AG04449 (cell line): ENCODE data around the gene MTG2.

Source experiments
- CTCF ChIA-PET: fragments of 350-600 bp; formaldehyde crosslinking; extraction: SDS; loops from one replicate; lab custom pipeline; 2021; ENCODE audit warnings: antibody characterized with exemption; lab: Yijun Ruan, JAX
- POLR2A ChIA-PET: fragments of 400-600, 350-600 bp; formaldehyde crosslinking; extraction: SDS; loops from one replicate; lab custom pipeline; 2020; ENCODE audit warnings: antibody characterized with exemption, inconsistent platforms; lab: Yijun Ruan, JAX
- DNase-seq: peaks from one replicate; pipeline ENCODE4 v3.0.0-alpha.2; 2010; ENCODE audit warnings: low read depth, low spot score
- H3K4me3 ChIP-seq: 2 replicates; pipeline ENCODE4 v1.5.1; 2011; ENCODE audit warnings: low read depth, mild to moderate bottlenecking, control low read depth, low read length
- TF ChIP-seq, protein P1 (sequence below): IDR thresholded peaks from one replicate; pipeline ENCODE4 v1.5.1; 2011; ENCODE audit warnings: mild to moderate bottlenecking, moderate library complexity, low read length, control low read depth, inconsistent platforms; ENCODE audit not compliant: insufficient read depth; ENCODE audit errors: missing control alignments

The MTG2 gene

DNA sequence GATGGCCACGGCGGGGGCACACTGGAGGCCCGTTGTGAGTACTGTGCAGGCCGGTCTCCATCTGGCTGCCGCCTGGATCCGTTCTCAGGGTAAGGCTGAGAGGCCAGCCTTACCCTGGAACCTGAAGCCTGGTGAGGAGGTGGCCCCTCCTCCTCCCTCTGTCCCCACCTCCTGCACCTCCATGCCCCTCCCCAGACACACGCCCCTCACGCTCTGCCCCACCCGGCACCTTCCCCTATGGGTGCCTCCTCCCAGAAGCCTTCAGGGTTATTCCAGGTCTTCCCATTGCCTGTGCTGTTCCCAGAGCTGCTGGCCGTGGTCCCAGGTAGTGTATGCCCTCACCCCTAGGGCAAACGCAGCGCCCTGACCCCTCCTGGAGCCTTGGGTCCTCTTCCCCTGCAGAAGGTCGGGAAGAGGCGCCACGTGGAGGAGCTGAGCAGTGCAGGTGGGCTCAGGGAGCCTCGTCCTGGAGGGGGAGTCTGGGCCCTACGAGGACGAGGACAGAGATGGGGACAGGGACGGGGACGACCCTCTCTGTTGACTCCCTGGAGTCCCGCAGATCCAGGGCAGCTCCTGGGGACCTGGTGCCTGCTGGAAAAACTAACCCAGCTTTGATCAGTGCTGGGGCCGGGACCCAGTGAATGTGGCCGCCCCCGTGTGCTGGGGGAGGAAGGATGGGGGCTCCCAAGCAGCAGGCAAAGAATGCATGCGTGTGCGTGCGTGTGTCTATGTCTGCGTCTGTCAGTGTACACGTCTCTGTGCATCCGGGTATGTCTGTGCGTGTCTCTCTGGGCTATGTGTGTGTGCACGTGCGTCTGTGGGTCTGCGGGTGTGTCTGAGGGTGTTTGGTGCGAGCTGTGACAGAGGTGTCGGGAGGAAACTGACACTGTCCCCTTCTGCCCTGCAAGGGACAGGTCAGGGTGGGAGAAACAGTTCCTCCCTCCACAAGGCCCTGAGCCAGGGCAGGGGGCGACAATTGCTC, 45.4 kb downstream of the MTG2 start:
- CTCF ChIA-PET = no interaction called here
- POLR2A ChIA-PET = interaction anchor here (0.6 kb wide), 1 partner anchor 10 kb away, joined by 3 read pairs; no protein-coding TSS in a partner anchor

DNA sequence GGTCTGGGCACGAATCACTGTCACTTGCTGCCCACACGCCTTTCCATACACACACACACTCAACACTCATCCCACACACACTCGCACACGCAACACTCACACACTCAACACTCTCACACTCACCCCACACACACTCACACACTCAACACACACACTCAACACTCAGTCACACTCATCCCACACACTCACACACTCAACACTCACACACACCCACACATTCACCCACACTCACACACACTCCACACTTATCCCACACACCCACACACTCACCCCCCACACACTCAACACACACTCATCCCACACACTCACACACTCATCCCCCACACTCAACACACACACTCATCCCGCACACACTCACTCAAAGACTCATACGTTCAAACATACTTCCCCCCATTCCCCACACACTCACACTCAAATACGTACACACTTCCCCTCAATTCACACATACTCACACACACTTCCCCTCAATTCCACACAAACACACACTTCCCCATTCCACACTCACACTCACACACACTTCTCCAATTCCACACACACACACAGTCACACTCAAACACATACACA, 46.2 kb downstream of the MTG2 start:
- CTCF ChIA-PET = no interaction called here
- TF ChIP-seq, protein P1, sequence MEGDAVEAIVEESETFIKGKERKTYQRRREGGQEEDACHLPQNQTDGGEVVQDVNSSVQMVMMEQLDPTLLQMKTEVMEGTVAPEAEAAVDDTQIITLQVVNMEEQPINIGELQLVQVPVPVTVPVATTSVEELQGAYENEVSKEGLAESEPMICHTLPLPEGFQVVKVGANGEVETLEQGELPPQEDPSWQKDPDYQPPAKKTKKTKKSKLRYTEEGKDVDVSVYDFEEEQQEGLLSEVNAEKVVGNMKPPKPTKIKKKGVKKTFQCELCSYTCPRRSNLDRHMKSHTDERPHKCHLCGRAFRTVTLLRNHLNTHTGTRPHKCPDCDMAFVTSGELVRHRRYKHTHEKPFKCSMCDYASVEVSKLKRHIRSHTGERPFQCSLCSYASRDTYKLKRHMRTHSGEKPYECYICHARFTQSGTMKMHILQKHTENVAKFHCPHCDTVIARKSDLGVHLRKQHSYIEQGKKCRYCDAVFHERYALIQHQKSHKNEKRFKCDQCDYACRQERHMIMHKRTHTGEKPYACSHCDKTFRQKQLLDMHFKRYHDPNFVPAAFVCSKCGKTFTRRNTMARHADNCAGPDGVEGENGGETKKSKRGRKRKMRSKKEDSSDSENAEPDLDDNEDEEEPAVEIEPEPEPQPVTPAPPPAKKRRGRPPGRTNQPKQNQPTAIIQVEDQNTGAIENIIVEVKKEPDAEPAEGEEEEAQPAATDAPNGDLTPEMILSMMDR = no peak
- no peak overlapping the region for H3K4me3 ChIP-seq
- no peak for DNase-seq
- POLR2A ChIA-PET = no interaction called here

More for the DNA sequence above, 45.4 kb downstream of the MTG2 start:
- DNase-seq = no peak
- TF ChIP-seq, protein P1 = no peak
- H3K4me3 ChIP-seq = no peak overlapping the region

DNA sequence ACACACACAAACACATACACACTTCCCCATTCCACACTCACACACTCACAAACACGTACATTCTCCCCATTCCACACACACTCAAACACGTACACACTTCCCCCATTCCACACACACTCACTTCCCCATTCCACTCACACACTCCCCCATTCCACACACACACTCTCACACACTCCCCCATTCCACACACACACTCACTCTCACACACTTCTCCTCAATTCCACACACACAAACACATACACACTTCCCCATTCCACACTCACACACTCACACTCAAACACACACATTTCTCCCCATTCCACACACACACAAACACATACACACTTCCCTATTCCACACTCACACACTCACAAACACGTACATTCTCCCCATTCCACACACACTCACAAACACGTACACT, 46.8 kb downstream of the MTG2 start:
- DNase-seq = no peak
- ChIA-PET CTCF (no interaction called here), POLR2A (no interaction called here)
- TF ChIP-seq, protein P1 = no peak
- no peak overlapping the region for H3K4me3 ChIP-seq

DNA sequence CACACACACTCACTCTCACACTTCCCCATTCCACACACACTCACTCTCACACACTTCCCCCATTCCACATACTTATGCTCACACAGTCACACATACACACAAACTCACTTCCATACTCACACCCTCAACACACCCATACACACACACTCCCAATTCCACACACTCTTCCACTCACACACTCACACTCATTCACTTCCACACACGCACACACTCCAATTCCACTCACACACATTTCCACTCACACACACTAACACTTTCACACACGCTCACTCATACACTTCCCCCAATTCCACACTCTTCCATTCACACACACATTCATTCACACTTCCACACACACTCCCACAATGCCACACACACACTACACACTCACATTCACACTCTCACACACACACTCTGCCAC, 47.4 kb downstream of the MTG2 start:
- H3K4me3 ChIP-seq = no peak overlapping the region
- ChIA-PET CTCF (no interaction called here), POLR2A (no interaction called here)
- TF ChIP-seq, protein P1 = no peak
- no peak for DNase-seq

DNA sequence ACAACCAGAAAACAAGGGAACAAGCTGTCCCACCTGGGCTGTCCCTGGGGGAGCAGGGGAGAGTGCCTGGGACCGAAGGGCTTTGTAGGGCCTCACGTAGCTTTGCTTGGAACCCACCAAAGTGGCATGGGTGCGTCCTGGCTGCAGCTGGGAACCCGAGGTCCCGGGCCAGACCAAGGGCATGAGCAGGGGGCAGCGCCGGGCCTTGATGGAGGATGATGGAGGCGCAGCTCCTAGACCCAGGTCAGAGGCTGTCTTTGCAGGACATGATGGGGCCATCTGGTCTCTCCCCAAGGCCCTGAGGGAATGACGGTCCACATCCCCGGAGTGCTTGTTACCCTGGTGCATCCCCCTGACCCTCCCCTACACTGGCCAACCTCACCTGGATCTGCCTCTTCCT, 47.9 kb downstream of the MTG2 start:
- H3K4me3 ChIP-seq = no peak overlapping the region
- POLR2A ChIA-PET = no interaction called here
- CTCF ChIA-PET = no interaction called here
- no peak for DNase-seq
- TF ChIP-seq, protein P1 = no peak

DNA sequence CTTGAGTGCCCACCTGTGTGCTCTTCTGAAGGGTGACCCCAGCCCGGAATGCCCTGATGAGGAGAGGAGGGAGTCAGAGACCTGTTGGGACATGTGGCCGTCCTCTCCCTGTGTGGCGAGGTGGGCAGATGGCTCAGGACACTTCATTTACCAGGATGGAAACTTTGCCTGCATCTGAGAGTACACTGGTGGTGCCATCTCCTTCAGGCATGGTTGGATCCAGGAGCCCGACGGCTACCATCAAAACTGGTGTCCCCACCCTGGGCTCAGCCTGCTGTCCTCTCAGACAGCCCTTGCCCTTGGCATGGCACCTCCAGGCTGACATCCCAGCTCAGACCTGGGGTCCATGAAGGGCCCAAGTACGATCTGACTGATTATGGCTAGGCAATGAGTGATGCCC, 48.5 kb downstream of the MTG2 start:
- CTCF ChIA-PET = no interaction called here
- DNase-seq = no peak
- TF ChIP-seq, protein P1 = no peak
- POLR2A ChIA-PET = no interaction called here
- no peak overlapping the region for H3K4me3 ChIP-seq
